ENCODE results near the gene C1orf115.

Gene C1orf115

DNA sequence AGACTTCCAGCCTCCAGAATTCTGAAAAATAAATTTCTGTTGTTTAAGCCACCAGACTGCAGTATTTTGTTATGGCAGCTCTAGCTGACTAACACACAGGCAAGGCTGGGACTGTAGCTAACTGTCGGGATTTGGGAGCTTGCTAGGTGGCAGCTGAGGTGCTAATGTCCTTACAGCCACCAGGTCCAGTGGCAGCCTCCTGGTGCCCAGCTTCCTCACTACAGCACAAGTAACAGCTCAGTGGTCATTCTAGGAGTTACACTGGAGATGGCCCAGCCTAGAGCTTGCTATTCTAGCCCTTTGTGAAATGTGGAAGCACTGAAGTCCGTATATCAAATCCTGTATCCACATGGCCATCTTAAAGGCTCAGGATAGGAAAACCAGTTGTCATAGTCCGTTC lies 4.3 kb upstream of the C1orf115 start:
- Histone ChIP-seq H3K9me2 (replicated peaks; ENCODE audit: control insufficient read depth, low read length) (no peaks in the 10 kb centered on the region), H3K4me3 (ENCODE audit: low read length) (no peak overlapping the region), H3K27me3 (ENCODE audit: control insufficient read depth, low read length) (no peaks in the 10 kb centered on the region), H3K4me1 (ENCODE audit: control insufficient read depth, low read length) (no peaks in the 10 kb centered on the region), H3K9me3 (ENCODE audit: control insufficient read depth, insufficient read depth, low read length) (peaks cover 3% of the 10 kb centered on the region; the same call in 1 of the 2 replicates), H3K79me2 (ENCODE audit: control insufficient read depth, low read length) (no peaks in the 10 kb centered on the region), H4K20me1 (ENCODE audit: control insufficient read depth, insufficient read depth, low read depth, low read length) (no peaks in the 10 kb centered on the region), H3F3A (ENCODE audit: control insufficient read depth, insufficient read depth) (no peaks in the 10 kb centered on the region), H3K4me2 (ENCODE audit: low read length) (no peak overlapping the region), H3K36me3 (ENCODE audit: control insufficient read depth, low read length) (no peaks in the 10 kb centered on the region), H3K27ac (ENCODE audit: low read depth, low read length) (no peak overlapping the region)
- TF ChIP-seq, protein P1, sequence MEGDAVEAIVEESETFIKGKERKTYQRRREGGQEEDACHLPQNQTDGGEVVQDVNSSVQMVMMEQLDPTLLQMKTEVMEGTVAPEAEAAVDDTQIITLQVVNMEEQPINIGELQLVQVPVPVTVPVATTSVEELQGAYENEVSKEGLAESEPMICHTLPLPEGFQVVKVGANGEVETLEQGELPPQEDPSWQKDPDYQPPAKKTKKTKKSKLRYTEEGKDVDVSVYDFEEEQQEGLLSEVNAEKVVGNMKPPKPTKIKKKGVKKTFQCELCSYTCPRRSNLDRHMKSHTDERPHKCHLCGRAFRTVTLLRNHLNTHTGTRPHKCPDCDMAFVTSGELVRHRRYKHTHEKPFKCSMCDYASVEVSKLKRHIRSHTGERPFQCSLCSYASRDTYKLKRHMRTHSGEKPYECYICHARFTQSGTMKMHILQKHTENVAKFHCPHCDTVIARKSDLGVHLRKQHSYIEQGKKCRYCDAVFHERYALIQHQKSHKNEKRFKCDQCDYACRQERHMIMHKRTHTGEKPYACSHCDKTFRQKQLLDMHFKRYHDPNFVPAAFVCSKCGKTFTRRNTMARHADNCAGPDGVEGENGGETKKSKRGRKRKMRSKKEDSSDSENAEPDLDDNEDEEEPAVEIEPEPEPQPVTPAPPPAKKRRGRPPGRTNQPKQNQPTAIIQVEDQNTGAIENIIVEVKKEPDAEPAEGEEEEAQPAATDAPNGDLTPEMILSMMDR (IDR thresholded peaks at IDR 0.05; ENCODE audit: low read depth, low read length, poor library complexity, severe bottlenecking) = no peak
- no peak for TF ChIP-seq EZH2phosphoT487 (IDR thresholded peaks at IDR 0.05; ENCODE audit: borderline replicate concordance, low read length)

DNA sequence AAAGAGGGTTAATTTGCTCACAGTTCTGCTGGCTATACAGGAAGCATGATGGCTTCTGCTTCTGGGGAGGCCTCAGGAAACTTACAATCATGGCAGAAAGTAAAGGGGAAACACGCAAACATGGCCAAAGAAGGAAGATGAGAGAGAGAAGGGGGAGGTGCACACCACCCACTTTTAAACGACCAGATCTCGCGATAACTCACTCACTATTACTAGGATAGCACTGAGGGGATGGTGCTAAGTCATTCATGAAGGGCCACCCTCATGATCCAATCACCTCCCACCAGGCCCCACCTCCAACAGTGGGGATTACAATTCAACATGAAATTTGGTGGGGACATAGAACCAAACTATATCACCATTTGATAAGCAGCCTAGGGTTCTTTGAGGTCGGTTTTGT lies 2.4 kb upstream of the C1orf115 start:
- Histone ChIP-seq H3K4me2 (ENCODE audit: low read length) (no peak overlapping the region), H3K79me2 (ENCODE audit: control insufficient read depth, low read length) (no peaks in the 10 kb centered on the region), H4K20me1 (ENCODE audit: control insufficient read depth, insufficient read depth, low read depth, low read length) (no peaks in the 10 kb centered on the region), H3K27me3 (ENCODE audit: control insufficient read depth, low read length) (no peaks in the 10 kb centered on the region), H3K9me2 (replicated peaks; ENCODE audit: control insufficient read depth, low read length) (no peaks in the 10 kb centered on the region), H3K27ac (ENCODE audit: low read depth, low read length) (no peak overlapping the region), H3F3A (ENCODE audit: control insufficient read depth, insufficient read depth) (no peaks in the 10 kb centered on the region), H3K9me3 (ENCODE audit: control insufficient read depth, insufficient read depth, low read length) (peaks cover 3% of the 10 kb centered on the region; the same call in 1 of the 2 replicates), H3K4me3 (ENCODE audit: low read length) (no peak overlapping the region), H3K4me1 (ENCODE audit: control insufficient read depth, low read length) (no peaks in the 10 kb centered on the region), H3K36me3 (ENCODE audit: control insufficient read depth, low read length) (no peaks in the 10 kb centered on the region)
- no peak for TF ChIP-seq EZH2phosphoT487 (IDR thresholded peaks at IDR 0.05; ENCODE audit: borderline replicate concordance, low read length)
- TF ChIP-seq, protein P1 (IDR thresholded peaks at IDR 0.05; ENCODE audit: low read depth, low read length, poor library complexity, severe bottlenecking) = no peak

DNA sequence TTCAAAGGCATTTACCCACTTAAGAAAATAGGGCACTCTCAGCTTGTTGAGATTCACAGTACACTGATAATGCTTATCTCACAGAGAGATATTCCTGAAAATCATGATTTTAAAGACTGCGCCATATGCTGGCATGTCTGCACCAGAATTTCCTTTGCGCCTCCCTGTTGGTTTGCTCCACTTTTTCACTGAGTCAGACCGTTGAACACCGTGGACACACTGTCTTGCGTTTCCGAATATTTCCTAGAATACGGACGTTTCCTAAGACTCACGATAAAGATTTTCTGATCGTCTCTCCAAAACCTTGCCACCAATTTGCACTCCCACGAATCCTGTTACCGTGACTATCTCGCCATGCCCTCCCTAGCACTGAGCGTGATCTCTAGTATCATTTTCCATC lies 497 bp upstream of the C1orf115 start:
- Histone ChIP-seq H3K79me2 (ENCODE audit: control insufficient read depth, low read length) (no peaks in the 10 kb centered on the region), H3K27ac (ENCODE audit: low read depth, low read length) (no peak overlapping the region), H3K4me3 (ENCODE audit: low read length) (no peak overlapping the region), H3F3A (ENCODE audit: control insufficient read depth, insufficient read depth) (no peaks in the 10 kb centered on the region), H3K4me2 (ENCODE audit: low read length) (no peak overlapping the region), H3K9me3 (ENCODE audit: control insufficient read depth, insufficient read depth, low read length) (peaks cover 3% of the 10 kb centered on the region; the same call in 1 of the 2 replicates), H3K9me2 (replicated peaks; ENCODE audit: control insufficient read depth, low read length) (no peaks in the 10 kb centered on the region), H3K27me3 (ENCODE audit: control insufficient read depth, low read length) (no peaks in the 10 kb centered on the region), H4K20me1 (ENCODE audit: control insufficient read depth, insufficient read depth, low read depth, low read length) (no peaks in the 10 kb centered on the region), H3K4me1 (ENCODE audit: control insufficient read depth, low read length) (no peaks in the 10 kb centered on the region), H3K36me3 (ENCODE audit: control insufficient read depth, low read length) (no peaks in the 10 kb centered on the region)
- no peak for TF ChIP-seq EZH2phosphoT487 (IDR thresholded peaks at IDR 0.05; ENCODE audit: borderline replicate concordance, low read length)
- TF ChIP-seq, protein P1 (IDR thresholded peaks at IDR 0.05; ENCODE audit: low read depth, low read length, poor library complexity, severe bottlenecking) = no peak
